Epithelial cell of alveolus of lung (primary cell): ENCODE measurements around the gene DOCK10. TPM values are rescaled to one million over a fixed set of nuclear protein-coding genes. Genes with fewer than 3 reads are reported as not detected.

Source experiments
- total RNA-seq: library from RNA; depleted of rRNA; stranded (reverse); fragments of >200 nt; gene quantifications from 2 replicates; pipeline ENCODE4 v1.2.1, GENCODE V29; 2015

DOCK10 gene
- 5.3 and 11.4 TPM in 2 replicates for total RNA-seq

GRCh38 chr2:225041851-225042799 is at the start of gene DOCK10:
Gene DOCK10 (minus strand): TSS chr2:225042468. CDS start chr2:225042374, 94 bp downstream.

GRCh38 chr2:224716201-224716600 is 326.1 kb downstream of the DOCK10 start, which contains the start of gene CCDC195:
Gene CCDC195 (minus strand): TSS chr2:224716365. CDS start chr2:224716365, 0 bp downstream.

